CD4-positive, alpha-beta T cell treated with Interleukin-6 at 100 ng/mL for 8 hours (primary cell): ENCODE measurements around the gene PAEP.
"Not testable (repeated sequence)": the region's sequence is repeated elsewhere in the genome, so short reads cannot be mapped to it uniquely, and the experiment has no call there.

Experiments used
- DNase-seq: peaks from one replicate; pipeline ENCODE4 v3.0.0-alpha.2; 2020; ENCODE audit warnings: mixed read lengths, low spot score

The PAEP gene

DNA sequence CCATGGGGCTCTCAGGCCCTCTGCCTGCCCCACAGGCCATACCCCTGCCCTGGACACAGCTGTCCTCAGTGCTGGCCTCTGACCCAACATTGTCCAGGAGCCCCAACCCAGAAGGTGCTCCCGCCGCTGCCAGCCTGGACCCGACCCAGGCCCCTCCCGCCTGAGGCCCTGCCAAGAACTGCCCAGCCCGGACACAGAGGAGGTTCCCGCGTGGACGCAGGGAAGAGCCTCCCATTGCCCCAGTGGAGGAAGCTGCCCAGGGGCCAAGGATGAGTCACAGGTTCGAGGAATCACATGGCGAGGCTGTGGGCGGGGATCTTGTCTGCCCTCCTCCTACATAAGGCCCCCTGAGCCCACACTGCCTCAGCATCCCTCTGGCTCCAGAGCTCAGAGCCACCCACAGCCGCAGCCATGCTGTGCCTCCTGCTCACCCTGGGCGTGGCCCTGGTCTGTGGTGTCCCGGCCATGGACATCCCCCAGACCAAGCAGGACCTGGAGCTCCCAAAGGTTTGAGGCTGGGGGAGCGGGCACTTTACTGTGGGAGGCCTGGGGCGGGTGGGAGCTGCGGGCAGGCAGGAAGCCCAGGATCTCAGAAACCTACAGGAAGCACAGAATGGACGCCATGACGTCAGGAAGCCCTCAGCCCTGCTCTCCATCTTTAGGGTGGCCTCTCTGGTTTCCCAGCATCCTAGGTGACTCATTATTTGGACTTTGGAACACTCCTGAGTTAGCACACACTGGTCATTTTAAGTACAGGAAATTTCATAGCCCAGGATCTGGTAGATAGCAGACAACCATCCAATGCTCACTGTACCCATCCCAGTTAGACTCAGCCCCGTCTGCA lies at the start of gene PAEP:
Gene PAEP (plus strand): TSS at position 366 of the 844 bp plus-strand sequence.
- DNase-seq = no peak

GRCh38 chr9:135512241-135512603 lies 49.3 kb upstream of the PAEP start:
- DNase-seq = no peak

- no peak for DNase-seq
Measured at GRCh38 chr9:135512904-135513303, 48.7 kb upstream of the PAEP start.

GRCh38 chr9:135513351-135513846 lies 48.2 kb upstream of the PAEP start:
- no peak for DNase-seq

DNA sequence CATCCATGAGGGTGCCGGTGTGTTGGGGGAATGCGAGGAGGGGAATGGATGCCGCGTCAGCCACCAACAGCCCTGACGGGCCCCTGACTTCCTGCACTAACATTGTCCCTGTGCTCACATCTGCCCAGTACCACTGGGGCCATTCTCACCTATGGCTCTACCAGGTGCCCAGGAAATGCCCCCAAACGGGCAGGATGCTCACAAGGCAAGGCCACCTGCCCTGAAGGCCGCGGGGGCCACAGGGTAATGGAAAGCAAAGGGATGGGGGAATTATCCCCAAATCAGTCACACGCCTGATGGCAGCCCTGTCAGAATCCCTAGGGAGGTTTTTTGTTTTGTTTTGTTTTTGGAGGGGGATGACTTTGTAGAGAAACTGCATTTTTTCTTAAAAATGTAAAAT lies 47.6 kb upstream of the PAEP start:
- not testable (repeated sequence) for DNase-seq

- no peak for DNase-seq
Measured at GRCh38 chr9:135514342-135515082, 47.0 kb upstream of the PAEP start.

- DNase-seq = no peak
Measured at GRCh38 chr9:135515083-135515951, 46.2 kb upstream of the PAEP start.

DNA sequence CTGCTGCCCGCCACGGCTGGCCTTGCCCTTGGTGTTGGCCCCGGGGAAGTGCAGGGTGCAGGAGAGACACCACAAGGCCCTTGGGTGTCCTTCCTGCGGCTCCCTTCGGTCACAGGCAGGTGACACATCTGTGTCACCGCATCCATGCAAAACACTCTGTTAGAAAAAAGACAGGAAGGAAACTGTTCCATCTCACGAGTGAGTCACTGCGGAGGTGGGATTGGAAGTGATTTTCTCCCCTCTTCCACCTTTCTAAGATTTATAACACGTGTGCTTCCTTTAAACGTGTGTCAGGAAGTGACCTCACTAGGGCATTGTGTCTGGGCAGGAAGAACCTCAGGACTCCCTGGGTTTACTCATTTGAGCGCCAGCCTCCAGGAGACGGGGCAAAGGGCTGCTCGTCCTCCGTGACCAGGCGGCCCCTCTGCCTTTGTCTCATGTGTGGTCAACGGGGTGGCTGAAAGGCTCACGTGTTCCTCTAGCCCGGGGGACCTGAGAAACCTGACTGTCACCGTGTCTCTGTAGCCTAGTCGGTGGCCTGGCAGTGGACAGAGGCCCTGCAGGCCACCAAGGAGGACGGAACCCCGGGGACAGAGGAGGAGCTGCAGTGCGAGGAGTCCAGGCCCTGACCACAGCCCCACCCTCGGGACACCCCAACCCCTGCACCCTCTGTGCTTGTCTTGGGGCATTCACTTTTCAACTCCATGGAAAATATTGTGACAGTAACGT lies 45.3 kb upstream of the PAEP start:
- no peak for DNase-seq

DNA sequence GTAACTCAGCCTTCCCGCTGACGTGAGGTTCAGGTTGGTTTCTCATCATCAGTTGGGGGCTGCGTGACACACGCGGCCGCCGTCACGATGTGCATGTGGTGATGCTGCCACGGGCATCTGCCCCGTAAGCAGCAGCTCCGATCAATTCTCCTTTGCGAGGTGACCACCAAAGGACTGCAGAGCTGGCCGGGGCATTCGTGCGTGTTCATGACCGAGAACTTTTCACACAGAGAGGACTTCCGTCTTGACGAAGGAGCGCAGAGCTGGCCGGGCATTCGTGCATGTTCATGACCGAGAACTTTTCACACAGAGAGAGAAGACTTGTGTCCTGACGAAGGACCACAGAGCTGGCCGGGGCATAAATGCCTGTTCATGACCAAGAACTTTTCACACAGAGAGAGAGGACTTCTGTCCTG lies 44.1 kb upstream of the PAEP start:
- no peak for DNase-seq

GRCh38 chr9:135519179-135519971 lies 42.2 kb upstream of the PAEP start:
- no peak for DNase-seq

DNA sequence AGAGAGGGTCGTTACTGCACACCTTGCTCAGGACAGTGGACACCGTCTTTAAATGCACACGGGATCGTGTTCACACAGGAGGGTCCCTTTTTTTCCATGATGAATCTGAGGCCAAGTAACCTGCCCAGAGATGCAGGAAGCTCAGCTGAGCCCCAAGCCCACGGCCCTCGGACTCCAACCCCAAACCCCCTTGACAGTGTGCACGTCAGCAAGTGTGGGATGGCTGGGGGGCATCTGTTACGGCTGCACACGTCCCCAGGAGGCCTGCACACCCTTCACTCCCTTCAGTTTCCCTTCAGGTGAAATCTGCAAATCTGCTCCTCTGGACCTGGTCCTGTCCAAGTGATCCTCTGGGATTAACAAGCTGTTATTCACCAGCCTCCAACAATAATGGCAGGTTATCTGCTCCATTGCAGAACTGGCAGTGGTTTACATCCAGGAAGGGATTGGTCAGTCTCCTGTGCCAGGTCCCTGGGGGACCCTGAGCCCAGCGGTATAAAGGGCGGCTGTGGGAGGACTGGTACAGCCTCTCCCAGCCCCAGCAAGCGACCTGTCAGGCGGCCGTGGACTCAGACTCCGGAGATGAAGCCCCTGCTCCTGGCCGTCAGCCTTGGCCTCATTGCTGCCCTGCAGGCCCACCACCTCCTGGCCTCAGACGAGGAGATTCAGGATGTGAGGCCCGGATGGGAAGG lies 40.5 kb upstream of the PAEP start, which contains the start of gene LCN1:
Gene LCN1 (plus strand): TSS at position 525 of the 692 bp plus-strand sequence. CDS start 58 bp downstream, at position 583.
- DNase-seq = no peak

DNA sequence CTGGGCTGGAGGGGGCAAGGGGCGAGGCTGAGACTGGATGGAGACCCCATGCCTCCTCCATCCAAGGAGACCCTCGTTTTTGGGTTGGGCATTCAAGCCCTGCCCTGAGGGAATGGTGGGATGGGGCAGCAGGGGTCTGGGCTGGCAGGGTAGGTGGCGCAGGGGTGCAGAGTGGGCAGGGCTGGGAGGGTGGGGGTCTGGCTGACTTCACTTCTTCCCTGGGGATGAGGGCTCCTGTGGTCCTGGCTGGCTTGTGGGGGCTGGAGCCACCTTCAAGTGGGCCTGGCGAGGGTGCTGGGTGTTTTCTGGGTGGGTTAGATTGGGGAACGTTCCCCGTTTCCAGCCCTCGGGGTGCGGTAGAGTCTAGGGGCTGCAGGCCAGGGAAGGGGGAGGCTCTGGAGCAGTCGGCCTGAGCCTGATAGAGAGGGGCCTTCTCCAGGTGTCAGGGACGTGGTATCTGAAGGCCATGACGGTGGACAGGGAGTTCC lies 39.9 kb upstream of the PAEP start:
- no peak for DNase-seq

DNA sequence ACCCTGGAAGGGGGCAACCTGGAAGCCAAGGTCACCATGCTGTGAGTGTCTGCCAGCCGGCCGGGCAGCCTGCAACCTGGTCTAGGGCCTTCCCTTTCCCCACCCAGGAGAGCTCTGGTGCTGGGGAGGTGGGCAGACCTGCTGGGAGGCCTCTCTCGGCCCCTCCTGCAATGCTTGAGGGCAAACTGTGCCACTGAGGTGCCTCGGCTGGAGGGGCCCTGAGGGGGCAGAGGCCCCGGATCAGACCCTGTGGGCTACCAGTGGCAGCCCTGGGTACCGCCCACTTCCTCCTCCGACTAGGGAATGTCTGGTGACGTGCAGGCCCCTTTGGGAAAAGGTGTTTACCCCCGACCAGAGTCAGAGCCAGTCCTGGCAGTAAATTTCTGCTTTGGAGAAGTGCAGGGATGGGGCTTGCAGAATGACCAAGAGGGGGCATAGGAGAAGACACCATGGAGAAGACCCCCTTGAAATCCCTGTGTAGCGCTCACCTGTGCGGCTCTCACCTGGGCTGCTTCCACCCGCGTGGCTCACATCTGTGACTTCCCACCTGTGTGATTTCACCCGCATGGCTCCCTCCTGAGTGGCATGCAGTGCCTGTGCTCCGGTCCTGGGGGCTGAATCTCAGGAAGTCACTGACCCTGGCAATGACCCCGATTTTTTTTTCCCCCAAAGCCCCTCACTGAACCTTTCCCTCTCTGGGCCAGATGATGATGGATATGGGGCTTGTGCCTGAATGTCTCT lies 39.2 kb upstream of the PAEP start:
- DNase-seq = no peak

- no peak for DNase-seq
Measured at GRCh38 chr9:135522931-135523330, 38.6 kb upstream of the PAEP start.

GRCh38 chr9:135523521-135524129 lies 37.9 kb upstream of the PAEP start:
- DNase-seq = no peak

DNA sequence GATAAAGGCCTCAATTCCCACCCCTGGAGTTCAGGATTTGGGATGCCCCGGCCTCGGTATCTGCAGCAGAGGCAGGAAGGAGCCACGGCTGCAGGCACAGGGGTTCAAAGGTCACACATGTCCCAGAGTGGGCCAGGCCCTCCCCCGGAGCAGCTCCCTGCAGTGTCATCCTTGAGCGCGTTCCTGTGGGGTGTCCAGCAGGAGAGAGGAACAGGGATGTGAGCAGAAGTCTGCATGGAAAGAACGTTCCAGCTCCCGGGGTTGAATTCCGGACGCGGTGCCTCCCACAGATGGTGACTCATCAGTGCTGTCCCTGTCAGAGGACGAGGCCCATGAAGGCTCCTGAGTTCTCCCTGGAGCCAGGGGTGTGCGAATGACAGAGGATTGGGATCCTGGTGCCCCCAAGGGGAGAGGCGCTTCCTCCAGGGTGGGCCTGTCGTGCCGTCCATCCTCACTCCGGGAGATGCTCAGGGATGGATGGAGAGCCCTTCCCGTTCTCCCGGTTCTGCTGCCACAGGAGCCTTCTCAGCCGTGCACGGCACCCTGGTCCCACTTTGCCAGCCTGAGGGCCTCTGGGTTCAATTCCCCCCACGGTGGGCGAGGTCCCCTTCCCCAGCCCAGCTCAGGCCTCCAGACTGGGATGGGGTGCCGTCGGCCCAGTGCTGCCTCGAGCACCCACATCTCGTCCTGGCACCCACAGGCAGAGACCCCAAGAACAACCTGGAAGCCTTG lies 37.3 kb upstream of the PAEP start:
- no peak for DNase-seq

DNA sequence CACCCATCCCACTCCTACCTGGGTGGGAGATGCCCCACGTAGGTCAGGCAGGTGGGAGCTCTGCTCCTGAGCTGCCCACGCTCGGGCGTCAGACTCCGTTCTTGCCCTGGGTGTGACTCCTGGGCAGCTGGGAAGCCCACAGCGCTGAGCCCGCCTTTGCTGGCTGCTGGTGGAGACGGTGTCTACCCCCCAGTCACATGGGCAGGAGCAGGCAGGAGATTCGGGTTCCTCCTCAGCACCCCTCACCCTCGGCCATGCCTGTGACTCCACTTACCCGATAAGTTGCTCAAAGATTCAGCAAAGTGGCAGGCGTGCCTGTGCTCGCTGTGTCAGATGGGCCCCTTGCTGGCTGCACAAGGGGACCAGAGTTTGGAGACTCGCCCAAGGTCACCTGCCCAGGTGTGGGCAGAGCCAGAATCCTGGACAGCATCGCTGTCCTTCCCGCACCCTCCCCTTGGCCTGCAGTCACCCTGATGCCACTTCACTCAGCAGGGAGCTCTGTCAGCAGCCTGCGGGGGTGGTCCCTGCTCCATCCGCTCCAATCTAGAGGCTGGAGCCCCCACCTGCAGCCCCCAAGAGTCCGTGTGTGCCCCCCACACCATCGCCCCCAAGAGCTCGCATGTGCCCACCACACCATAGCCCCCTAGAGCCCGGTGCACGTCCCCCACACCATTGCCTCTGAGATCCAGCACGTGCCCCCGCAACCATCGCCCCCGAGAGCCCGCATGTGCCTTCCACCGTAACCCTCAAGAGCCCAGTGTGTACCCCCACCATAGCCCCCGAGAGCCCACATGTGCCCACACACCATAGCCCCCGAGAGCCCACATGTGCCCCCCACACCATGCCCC lies 36.1 kb upstream of the PAEP start:
- DNase-seq = no peak
